ENCODE data around the gene PSMD7.
"Not testable (repeated sequence)": the region's sequence is repeated elsewhere in the genome, so short reads cannot be mapped to it uniquely, and the experiment has no call there.

The PSMD7 gene

DNA sequence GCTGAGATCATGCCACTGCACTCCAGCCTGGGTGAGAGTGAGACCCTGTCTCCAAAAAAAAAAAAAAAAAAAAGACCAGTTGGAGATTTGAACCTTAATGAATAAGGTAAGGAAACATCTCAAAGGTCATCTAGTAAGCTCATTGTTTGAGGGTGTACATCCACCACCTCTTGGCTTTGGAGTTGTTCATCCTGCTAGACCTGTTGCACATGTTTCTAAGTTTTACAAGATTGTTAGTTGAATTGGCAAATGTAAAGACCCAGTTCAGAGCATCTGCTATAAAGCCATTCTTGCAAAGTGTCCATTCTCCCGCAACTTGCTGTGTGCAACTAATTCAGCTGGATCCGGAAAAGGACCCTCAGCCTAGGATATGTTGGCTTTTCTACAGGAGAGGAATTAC is 1.5 kb downstream of the PSMD7 start:
- no peak for DNase-seq

DNA sequence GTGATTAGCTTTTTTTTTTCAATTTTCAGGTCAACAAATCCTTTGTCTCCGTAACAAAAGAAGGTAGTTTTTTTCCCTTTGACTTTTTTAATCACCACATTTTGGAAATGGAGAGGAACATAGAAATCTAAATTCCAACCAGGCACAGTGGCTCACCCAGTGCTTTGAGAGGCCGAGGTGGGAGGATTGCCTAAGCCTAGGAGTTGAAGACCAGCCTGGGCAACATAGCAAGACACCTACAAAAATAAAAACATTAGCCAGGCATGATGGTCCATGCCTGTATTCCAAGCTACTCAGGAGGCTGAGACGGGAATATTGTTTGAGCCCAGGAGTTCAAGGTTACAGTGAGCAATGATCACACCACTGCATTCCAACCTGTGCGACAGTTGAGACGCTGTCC is 5.7 kb downstream of the PSMD7 start:
- no peak for DNase-seq

DNA sequence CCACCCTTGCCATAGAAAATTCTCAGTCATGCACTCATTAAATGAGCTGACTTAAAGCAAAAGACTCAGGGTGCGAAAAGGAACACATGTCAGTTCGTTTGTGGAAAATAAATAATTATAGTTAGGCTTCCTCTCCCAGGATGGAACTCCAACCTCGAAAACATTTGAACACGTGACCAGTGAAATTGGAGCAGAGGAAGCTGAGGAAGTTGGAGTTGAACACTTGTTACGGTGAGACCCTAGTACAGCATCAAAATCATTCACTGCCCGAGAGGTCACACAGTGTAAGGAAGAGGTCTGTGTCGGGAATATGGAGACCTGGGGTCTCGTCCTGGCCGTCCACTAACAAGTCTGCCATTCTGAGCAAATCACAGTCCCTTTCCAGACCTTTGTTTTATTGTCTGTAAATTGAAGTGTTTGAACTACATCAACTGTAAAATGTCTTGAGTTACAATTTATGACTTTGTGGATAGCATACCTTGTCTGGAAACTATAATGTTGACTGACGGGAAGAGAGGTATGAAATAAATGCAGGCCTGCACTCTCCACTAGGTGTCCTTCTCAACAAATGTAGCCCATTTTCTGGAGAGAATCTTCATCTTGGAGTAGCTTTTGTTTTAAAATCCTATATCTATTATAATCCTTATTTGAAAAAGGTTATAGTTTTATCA is 7.7 kb downstream of the PSMD7 start:
- no peak for DNase-seq

DNA sequence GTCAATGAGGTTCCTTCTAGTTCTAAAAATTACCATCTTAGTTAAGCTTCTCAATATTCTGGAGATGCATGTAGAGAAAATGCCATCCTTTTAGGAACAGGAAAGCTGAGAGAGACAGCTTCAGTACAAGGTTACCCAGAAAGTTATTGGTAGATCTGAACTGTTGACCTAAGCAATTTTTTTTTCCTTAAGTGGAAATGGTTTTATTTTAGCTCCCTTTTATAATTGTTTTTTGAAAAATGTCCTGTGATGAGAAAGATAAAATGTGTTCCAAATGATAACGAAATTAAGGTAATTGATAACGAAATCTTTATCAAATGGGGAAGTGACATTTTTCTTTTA is 8.2 kb downstream of the PSMD7 start:
- DNase-seq, result no peak

DNA sequence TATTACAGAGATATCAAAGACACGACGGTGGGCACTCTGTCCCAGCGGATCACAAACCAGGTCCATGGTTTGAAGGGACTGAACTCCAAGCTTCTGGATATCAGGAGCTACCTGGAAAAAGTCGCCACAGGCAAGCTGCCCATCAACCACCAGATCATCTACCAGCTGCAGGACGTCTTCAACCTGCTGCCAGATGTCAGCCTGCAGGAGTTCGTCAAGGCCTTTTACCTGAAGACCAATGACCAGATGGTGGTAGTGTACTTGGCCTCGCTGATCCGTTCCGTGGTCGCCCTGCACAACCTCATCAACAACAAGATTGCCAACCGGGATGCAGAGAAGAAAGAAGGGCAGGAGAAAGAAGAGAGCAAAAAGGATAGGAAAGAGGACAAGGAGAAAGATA is 8.7 kb downstream of the PSMD7 start:
- DNase-seq, result no peak

GRCh38 chr16:74305978-74306784 is 9.6 kb downstream of the PSMD7 start:
- DNase-seq, result no peak

DNA sequence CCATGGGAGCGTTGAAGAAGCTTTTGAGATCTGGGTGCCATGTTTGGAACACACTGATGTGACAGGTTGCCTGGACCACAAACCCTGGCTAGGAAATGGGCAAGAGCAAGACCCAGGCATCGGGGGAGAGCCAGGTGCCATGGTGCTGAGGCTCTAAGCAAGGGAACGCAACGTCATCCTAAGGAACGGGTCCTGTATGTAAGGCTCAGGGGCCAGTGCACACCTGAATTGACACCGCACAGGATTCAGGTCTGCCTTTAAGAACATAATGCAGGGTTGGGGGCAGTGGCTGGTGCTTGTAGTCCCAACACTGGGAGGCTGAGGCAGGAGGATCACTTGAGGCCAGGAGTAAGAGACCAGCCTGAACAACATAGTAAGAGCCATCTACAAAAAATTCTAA is 10.8 kb downstream of the PSMD7 start:
- no peak for DNase-seq

DNA sequence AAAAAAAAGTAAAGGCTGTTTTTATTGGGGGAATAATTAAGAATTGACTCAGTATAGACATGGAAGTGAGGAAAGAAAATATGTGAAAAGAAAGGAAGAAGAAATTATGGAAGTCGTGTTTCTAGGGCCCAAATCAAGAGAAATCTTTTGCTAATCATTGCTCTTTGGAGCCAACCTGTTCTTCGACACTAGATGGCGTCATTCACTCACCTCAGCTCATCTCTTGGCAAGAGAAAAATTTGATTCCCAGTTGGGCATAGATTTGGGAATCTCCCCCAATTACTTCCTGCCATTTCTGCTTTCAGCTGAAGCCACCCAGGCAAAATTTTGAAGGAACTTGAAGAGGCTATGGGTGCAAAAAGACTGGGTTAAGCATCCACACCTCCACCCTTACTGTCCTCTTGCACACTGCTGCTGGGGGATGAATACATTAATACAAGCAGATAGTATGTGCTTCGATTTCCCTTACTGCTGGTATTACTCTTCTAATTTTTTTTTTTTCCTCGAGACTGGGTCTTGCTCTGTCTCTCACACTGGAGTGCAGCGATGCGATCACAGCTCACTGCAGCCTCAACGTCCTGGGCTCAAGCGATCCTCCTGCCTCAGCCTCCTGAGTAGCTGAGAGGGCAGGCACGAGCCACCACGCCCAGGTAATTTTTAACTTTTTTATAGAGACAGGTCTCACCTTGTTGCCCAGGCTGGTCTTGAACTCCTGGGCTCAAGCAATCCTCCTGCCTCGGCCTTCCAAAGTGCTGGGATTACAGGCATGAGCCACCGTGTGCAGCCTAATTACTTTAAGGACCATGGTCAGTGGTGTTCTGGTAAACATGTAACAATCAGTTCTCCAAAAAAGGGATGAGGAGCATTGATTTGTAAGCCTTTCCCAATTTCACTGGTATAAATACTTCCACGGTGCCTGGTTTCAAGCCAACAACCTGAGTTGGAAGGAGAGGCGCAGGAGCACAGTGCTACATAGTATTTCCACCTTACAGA is 13.5 kb downstream of the PSMD7 start:
- DNase-seq, result peak; percentile 71

GRCh38 chr16:74315059-74315458 is 18.4 kb downstream of the PSMD7 start:
- DNase-seq, result no peak

DNA sequence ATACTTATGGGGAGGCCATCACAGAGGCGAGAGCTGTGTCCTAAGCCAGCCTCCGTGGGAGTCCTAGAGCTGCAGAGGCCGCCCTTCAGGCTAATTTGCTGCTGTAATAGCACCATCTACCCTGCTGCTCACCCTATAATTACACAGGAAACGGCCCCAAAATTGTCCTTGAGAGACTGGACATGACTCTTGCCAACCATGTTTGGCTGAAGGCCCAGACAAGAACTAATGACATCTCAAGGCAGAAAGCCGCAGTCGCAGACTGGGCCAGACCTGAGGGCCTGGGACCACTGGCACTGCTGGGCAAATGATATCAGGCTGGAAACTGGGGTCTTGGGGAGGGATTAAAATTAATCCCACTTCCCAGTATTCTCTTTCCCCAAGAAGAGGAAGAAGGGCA is 24.1 kb downstream of the PSMD7 start:
- no peak for DNase-seq

DNA sequence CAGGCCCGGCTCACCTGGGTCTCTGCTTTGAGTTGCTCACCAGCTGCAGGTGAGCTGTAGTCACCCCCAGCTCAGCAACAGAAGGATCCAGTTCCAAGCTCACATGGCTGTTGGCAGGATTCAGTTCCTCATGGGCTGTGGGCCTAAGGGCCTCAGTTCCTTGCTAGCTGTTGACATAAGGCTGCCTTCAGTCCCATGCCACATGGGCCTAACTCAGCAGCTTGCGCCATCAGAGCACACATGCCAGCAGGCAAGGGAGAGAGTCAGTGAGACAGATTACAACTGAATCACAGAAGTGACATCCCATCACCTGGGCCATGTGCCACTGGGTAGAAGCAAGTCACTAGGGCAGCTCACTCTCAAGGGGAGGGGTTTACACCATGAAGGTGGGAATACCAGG is 24.7 kb downstream of the PSMD7 start:
- no peak for DNase-seq

GRCh38 chr16:74322301-74322710 is 25.7 kb downstream of the PSMD7 start:
- DNase-seq, result no peak

- not testable (repeated sequence) for DNase-seq
Observed at GRCh38 chr16:74324777-74325176, 28.2 kb downstream of the PSMD7 start.

- no peak for DNase-seq
Observed at GRCh38 chr16:74325641-74326040, 29.0 kb downstream of the PSMD7 start.

GRCh38 chr16:74328346-74328745 is 31.7 kb downstream of the PSMD7 start:
- DNase-seq, result not testable (repeated sequence)

GRCh38 chr16:74332469-74332868 is 35.9 kb downstream of the PSMD7 start:
- DNase-seq, result not testable (repeated sequence)

DNA sequence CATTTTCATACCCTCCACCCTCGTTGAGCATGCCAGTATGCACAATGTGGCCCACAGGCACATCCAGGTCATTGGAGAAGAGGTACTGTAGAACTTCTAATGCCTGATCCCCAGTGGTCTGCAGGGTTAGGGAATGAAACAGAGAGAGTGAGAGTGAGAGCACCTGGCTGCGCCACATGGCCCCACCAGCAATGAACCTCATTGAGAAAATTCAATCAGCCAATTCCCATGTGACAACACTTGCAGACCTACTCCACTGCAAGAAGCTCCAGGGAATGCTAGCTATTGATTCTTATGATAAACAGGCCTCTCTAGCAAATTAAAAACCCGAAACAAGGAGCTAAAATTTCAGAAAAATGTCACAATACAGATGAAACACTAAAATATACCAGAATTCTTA is 40.9 kb downstream of the PSMD7 start:
- DNase-seq, result not testable (repeated sequence)

DNA sequence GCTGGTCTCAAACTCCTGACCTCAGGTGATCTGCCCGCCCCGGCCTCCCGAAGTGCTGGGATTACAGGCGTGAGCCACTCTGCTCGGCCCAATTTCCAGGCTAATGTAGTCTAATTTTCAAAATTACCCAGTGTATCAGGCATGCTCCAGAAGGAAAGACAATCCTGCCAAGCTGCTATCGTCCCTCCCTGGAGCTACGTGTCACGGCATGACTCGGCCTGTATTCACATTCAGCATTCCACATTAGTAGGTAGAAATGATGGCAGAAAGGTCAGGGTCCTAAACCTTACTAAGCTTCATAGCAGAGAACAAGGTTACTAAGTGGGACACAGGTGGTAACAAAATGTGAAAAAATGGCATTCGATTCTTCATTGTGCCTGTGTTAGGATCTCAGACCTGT is 42.6 kb downstream of the PSMD7 start:
- not testable (repeated sequence) for DNase-seq

GRCh38 chr16:74353038-74353437 is 56.4 kb downstream of the PSMD7 start:
- not testable (repeated sequence) for DNase-seq

All from NCI-H2171 treated with DMSO at 0.1 percent for 48 hours (cell line).